Measurements from ENCODE around the gene ANKRD44. TPM values are rescaled to one million over a fixed set of nuclear protein-coding genes. Genes with fewer than 3 reads are reported as not detected.

Gene ANKRD44
- total RNA-seq, 4 donors from 2014 or later, result 1.8 to 6.3 (median 3.0) TPM

GRCh38 chr2:197356136-197356535 is 45.6 kb upstream of the ANKRD44 start:
- H3K27me3 ChIP-seq, result no peaks in the 10 kb centered on the region
- in situ Hi-C loops (cut with MboI; ENCODE audit: low sequenced_read_pairs in 4 of 4) (no loop called here), intact Hi-C loops (cut with DNase I; ENCODE audit: low total_unique reads) (no loop called here)

GRCh38 chr2:197354169-197354558 is 43.6 kb upstream of the ANKRD44 start:
- ATAC-seq (no peak), DNase-seq (no peak)
- intact Hi-C loops (cut with DNase I; ENCODE audit: low total_unique reads), result no loop called here
- TF ChIP-seq CTCF (IDR thresholded peaks at IDR 0.05 in 4 of 5, conservative IDR thresholded peaks at IDR 0.05 in 1 of 5) (no peak), POLR2A (IDR thresholded peaks at IDR 0.05) (no peak)
- H3K4me3 ChIP-seq, result no peak overlapping the region
- in situ Hi-C loops (cut with MboI; ENCODE audit: low sequenced_read_pairs in 4 of 4), result no loop called here
- no peak overlapping the region for H3K27ac ChIP-seq
- H3K9me3 ChIP-seq, result no peaks in the 10 kb centered on the region
- H3K36me3 ChIP-seq, result no peaks in the 10 kb centered on the region
- H3K27me3 ChIP-seq, result no peaks in the 10 kb centered on the region
- peaks cover 0 to 4% of the 10 kb centered on the region in 2 donors for H3K4me1 ChIP-seq

More at GRCh38 chr2:197356136-197356535, 45.6 kb upstream of the ANKRD44 start:
- ATAC-seq (no peak), DNase-seq (no peak)
- Histone ChIP-seq H3K9me3 (no peaks in the 10 kb centered on the region), H3K4me3 (no peak overlapping the region), H3K27ac (no peak overlapping the region), H3K4me1 (peaks cover 0 to 4% of the 10 kb centered on the region in 2 donors), H3K36me3 (no peaks in the 10 kb centered on the region)
- TF ChIP-seq CTCF (IDR thresholded peaks at IDR 0.05 in 4 of 5, conservative IDR thresholded peaks at IDR 0.05 in 1 of 5) (no peak), POLR2A (IDR thresholded peaks at IDR 0.05) (no peak)

GRCh38 chr2:197353393-197354168 is 43.0 kb upstream of the ANKRD44 start:
- intact Hi-C loops (cut with DNase I; ENCODE audit: low total_unique reads), result no loop called here

GRCh38 chr2:197349699-197350098 is 39.1 kb upstream of the ANKRD44 start:
- intact Hi-C loops (cut with DNase I; ENCODE audit: low total_unique reads), result no loop called here
- no peaks in the 10 kb centered on the region for H3K36me3 ChIP-seq
- peaks cover 0 to 4% of the 10 kb centered on the region in 2 donors for H3K4me1 ChIP-seq
- H3K27me3 ChIP-seq, result no peaks in the 10 kb centered on the region
- TF ChIP-seq POLR2A (IDR thresholded peaks at IDR 0.05), result no peak
- no peak for TF ChIP-seq CTCF (IDR thresholded peaks at IDR 0.05 in 4 of 5, conservative IDR thresholded peaks at IDR 0.05 in 1 of 5)
- in situ Hi-C loops (cut with MboI; ENCODE audit: low sequenced_read_pairs in 4 of 4), result no loop called here
- ATAC-seq (no peak), DNase-seq (no peak)
- no peak overlapping the region for H3K27ac ChIP-seq
- no peaks in the 10 kb centered on the region for H3K9me3 ChIP-seq
- no peak overlapping the region for H3K4me3 ChIP-seq

More at GRCh38 chr2:197353393-197354168, 43.0 kb upstream of the ANKRD44 start:
- H3K9me3 ChIP-seq, result no peaks in the 10 kb centered on the region
- in situ Hi-C loops (cut with MboI; ENCODE audit: low sequenced_read_pairs in 4 of 4), result no loop called here
- no peak for TF ChIP-seq CTCF (IDR thresholded peaks at IDR 0.05 in 4 of 5, conservative IDR thresholded peaks at IDR 0.05 in 1 of 5)
- TF ChIP-seq POLR2A (IDR thresholded peaks at IDR 0.05), result no peak
- H3K4me3 ChIP-seq, result no peak overlapping the region
- no peak overlapping the region for H3K27ac ChIP-seq
- H3K4me1 ChIP-seq, result peaks cover 0 to 4% of the 10 kb centered on the region in 2 donors
- ATAC-seq (no peak), DNase-seq (no peak)
- no peaks in the 10 kb centered on the region for H3K36me3 ChIP-seq
- no peaks in the 10 kb centered on the region for H3K27me3 ChIP-seq

Measured in gastrocnemius medialis (tissue), 4 donors.